Naive B cell (primary cell): Measurements from ENCODE around the gene FGFR2. TPM values are rescaled to one million over a fixed set of nuclear protein-coding genes. Genes with fewer than 3 reads are reported as not detected.
A peak's percentile ranks its signal among the peaks of the same experiment; 100 is the strongest.

ENCODE experiments used
- ATAC-seq, 2 donors: fragments of 150-1000 bp; cut with Tn5 transposase; 2 replicates each; pipeline ENCODE4 v1.10.0; 2021; ENCODE audit warnings: low read depth in 2 of 2, mild to moderate bottlenecking in 2 of 2, moderate library complexity in 2 of 2
- DNase-seq: peaks from one replicate; pipeline ENCODE4 v3.0.0; 2022
- H3K27ac Mint-ChIP-seq, 6 donors: one replicate each; pipeline ENCODE4 v1.8.0; 2020 to 2022; ENCODE audit warnings: mild to moderate bottlenecking in 6 of 6, mixed read lengths in 6 of 6, moderate library complexity in 5 of 6, inconsistent platforms in 2 of 6
- H3K27me3 Mint-ChIP-seq, 3 donors: one replicate each; pipeline ENCODE4 v1.8.0; 2021 to 2022; ENCODE audit warnings: mixed read lengths in 3 of 3, mild to moderate bottlenecking in 1 of 3
- H3K36me3 Mint-ChIP-seq, 2 donors: one replicate each; pipeline ENCODE4 v1.8.0; 2020 to 2022; ENCODE audit warnings: mixed read lengths in 2 of 2, inconsistent platforms in 1 of 2, mild to moderate bottlenecking in 1 of 2
- H3K4me1 Mint-ChIP-seq, 3 donors: one replicate each; pipeline ENCODE4 v1.8.0; 2020 to 2022; ENCODE audit warnings: mixed read lengths in 3 of 3, inconsistent platforms in 1 of 3, mild to moderate bottlenecking in 1 of 3, moderate library complexity in 1 of 3
- H3K4me3 Mint-ChIP-seq, 8 donors: one replicate each; pipeline ENCODE4 v1.8.0; 2020 to 2022; ENCODE audit warnings: mild to moderate bottlenecking in 8 of 8, mixed read lengths in 8 of 8, moderate library complexity in 8 of 8, inconsistent platforms in 2 of 8
- H3K9me3 Mint-ChIP-seq, 7 donors: one replicate each; pipeline ENCODE4 v1.8.0; 2020 to 2022; ENCODE audit warnings: mixed read lengths in 7 of 7, mild to moderate bottlenecking in 5 of 7, inconsistent platforms in 2 of 7, moderate library complexity in 1 of 7
- polyA plus RNA-seq, 6 donors: library from polyadenylated mRNA; unstranded; fragments of 300-500 nt; fragmentation: Illumina TruSeq; gene quantifications; one replicate each; pipeline ENCODE4 v1.2.3, GENCODE V29; 2021; ENCODE audit warnings: low read depth in 6 of 6

The FGFR2 gene
- not detected for polyA plus RNA-seq

DNA sequence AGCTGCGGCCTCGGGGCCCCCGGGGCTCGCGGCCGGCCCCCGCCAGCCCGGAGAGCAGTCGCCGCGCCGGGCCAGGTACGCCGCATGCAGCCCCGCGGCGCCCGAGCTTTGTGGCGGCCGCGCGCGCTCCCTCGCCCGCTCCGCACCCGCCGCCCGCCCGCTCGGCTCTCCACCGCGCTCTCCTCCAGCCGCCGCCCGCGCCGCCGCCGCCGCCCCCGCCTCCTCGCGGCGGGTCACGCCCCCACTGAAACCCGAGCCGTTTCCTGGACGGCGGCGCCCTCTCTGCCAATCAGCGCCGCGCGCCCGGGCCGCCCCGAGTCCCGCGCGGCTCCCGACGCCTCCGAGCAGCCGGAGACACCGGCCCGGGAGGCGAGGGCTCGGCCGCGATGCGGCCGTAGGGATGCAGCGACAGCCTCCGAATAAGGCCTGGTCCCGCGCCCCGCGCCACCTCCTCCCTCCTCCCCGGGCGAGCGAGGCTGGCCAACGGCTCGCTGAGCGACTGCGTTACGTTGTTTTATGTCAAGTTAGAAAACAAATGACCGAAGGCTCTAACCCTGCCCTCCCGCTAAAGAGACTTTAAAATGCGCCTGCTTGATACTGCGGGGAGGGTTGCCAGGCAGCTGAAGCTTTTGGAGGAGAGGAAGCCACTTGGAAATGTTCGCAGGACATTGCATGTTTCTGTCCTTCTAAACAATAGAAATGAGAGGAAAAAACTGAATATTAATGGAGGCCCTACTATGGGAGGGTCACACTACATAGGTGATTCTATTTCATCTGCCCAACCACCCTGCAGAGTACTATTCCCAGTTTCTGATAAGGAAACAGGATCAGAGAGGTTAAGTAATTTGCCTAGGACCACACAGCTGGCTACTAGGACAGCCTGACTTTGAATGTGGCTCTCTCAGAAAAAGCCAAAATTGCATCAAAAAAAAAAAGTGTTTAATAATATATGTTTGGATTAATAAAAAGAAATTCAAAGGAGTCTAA is at the start of gene FGFR2:
Gene FGFR2, minus strand, starts transcription at position 182 of the 987 bp plus-strand sequence. CDS start 4,627 bp downstream, outside the sequence.
- DNase-seq (no peak), ATAC-seq (no peak)
- Mint-ChIP-seq H3K4me1 (peaks cover 0 to 7% (median 5%) of the 10 kb centered on the region in 3 donors), H3K9me3 (peaks cover 0 to 5% (median 0%) of the 10 kb centered on the region in 7 donors), H3K4me3 (peak within 1 kb of the TSS in 4 of 8 donors; percentile 12 to 79 (median 44)), H3K27me3 (peaks cover 34 to 48% (median 37%) of the 10 kb centered on the region in 3 donors), H3K27ac (no peak within 1 kb of the TSS), H3K36me3 (peaks cover 0 to 7% of the 10 kb centered on the region in 2 donors)

GRCh38 chr10:121647401-121647800 is 49.2 kb upstream of the FGFR2 start:
- Mint-ChIP-seq H3K36me3 (no peaks in the 10 kb centered on the region), H3K9me3 (peaks cover 0 to 5% (median under 1%) of the 10 kb centered on the region in 7 donors), H3K4me3 (no peak overlapping the region), H3K27me3 (peaks cover 0 to 11% (median 8%) of the 10 kb centered on the region in 3 donors), H3K27ac (no peak overlapping the region), H3K4me1 (no peaks in the 10 kb centered on the region)
- no peak for ATAC-seq
- no peak for DNase-seq

DNA sequence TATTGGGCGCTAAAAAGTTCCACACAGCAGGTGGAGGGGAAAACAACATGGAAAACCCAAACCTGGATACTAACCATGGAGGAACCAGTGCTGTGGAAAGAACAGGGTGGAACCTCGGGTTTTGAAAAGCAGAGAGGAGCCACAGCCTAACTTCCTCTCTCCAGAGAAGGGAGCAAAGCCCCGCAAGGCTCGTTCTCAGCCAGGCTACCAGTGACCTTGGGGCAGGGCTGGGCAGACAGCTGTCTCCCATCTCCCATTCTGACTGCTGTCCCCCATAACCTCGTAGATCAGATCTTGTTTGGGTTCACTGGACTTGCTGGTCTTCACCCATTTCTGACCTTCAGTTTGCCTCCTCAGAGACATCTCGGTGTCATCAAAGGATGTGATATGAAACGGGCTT is 47.5 kb upstream of the FGFR2 start:
- H3K27ac Mint-ChIP-seq, result no peak overlapping the region
- H3K27me3 Mint-ChIP-seq, result peaks cover 0 to 11% (median 8%) of the 10 kb centered on the region in 3 donors
- H3K36me3 Mint-ChIP-seq, result peaks cover 0 to 8% of the 10 kb centered on the region in 2 donors
- H3K9me3 Mint-ChIP-seq, result peaks cover 4 to 14% (median 7%) of the 10 kb centered on the region in 7 donors
- no peaks in the 10 kb centered on the region for H3K4me1 Mint-ChIP-seq
- no peak overlapping the region for H3K4me3 Mint-ChIP-seq
- DNase-seq (no peak), ATAC-seq (no peak)

DNA sequence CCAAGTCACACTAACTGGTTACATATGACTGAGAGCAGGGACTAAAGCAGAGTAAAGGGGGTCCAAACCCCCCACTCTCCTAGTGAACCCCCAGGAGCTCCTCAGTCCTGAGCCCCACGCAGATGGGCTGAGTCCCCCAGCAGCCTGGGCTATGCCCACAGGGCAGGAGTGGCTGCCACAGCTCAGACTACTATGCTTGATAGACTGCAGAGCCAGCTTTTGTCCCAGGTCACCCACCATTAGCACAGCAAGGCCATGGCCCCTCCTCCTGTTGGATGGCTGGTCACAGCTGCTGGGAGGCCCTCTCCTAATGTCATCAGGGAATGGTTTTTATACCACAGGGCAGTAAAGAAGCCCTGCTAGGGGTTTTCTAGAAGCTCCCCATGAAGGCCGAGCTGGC is 46.3 kb upstream of the FGFR2 start:
- no peak overlapping the region for H3K4me3 Mint-ChIP-seq
- DNase-seq (no peak), ATAC-seq (no peak)
- H3K36me3 Mint-ChIP-seq, result peaks cover 0 to 8% of the 10 kb centered on the region in 2 donors
- no peaks in the 10 kb centered on the region for H3K4me1 Mint-ChIP-seq
- peaks cover 4 to 19% (median 8%) of the 10 kb centered on the region in 7 donors for H3K9me3 Mint-ChIP-seq
- no peak overlapping the region for H3K27ac Mint-ChIP-seq
- H3K27me3 Mint-ChIP-seq, result peaks cover 0 to 11% (median 8%) of the 10 kb centered on the region in 3 donors

- no peak for DNase-seq
- H3K27me3 Mint-ChIP-seq, result peaks cover 0 to 5% (median 0%) of the 10 kb centered on the region in 3 donors
- H3K27ac Mint-ChIP-seq, result no peak overlapping the region
- peaks cover 7 to 38% (median 16%) of the 10 kb centered on the region in 7 donors for H3K9me3 Mint-ChIP-seq
- peaks cover 0 to 8% of the 10 kb centered on the region in 2 donors for H3K36me3 Mint-ChIP-seq
- H3K4me3 Mint-ChIP-seq, result peak overlapping the region in 1 of 8 donors; percentile 24
- H3K4me1 Mint-ChIP-seq, result no peaks in the 10 kb centered on the region
- ATAC-seq, result no peak
Observed at GRCh38 chr10:121640266-121640665, 42.0 kb upstream of the FGFR2 start.

- Mint-ChIP-seq H3K27ac (no peak overlapping the region), H3K4me1 (no peaks in the 10 kb centered on the region), H3K4me3 (no peak overlapping the region)
Observed at GRCh38 chr10:121639416-121639815, 41.2 kb upstream of the FGFR2 start.

DNA sequence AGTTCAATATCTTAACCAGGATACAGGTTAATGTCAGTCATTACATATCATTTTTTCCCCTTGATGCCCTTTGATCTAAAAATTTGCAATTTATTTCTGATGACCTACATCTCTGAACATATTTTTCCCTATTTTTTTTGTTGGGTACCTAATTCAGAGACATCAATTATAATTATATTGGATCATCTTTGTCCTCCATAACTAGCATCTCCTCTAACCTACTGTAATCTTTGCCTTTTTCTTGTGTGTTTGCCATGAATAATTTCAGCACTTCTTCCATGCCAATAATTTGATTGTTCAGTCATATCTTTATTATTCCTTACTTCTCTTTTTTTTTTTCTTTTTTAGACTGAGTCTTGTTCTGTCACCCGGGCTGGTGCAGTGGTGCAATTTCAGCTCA is 39.2 kb upstream of the FGFR2 start:
- Mint-ChIP-seq H3K27ac (peak overlapping the region in 1 of 6 donors; percentile 62), H3K9me3 (peaks cover 7 to 38% (median 13%) of the 10 kb centered on the region in 7 donors), H3K4me3 (no peak overlapping the region), H3K4me1 (no peaks in the 10 kb centered on the region), H3K27me3 (no peaks in the 10 kb centered on the region), H3K36me3 (peaks cover 0 to 8% of the 10 kb centered on the region in 2 donors)
- ATAC-seq, result no peak
- no peak for DNase-seq

More at GRCh38 chr10:121639416-121639815, 41.2 kb upstream of the FGFR2 start:
- peaks cover 0 to 8% of the 10 kb centered on the region in 2 donors for H3K36me3 Mint-ChIP-seq
- ATAC-seq (no peak), DNase-seq (no peak)
- peaks cover 7 to 38% (median 13%) of the 10 kb centered on the region in 7 donors for H3K9me3 Mint-ChIP-seq
- H3K27me3 Mint-ChIP-seq, result peaks cover 0 to 5% (median 0%) of the 10 kb centered on the region in 3 donors

GRCh38 chr10:121633056-121633455 is 34.8 kb upstream of the FGFR2 start:
- Mint-ChIP-seq H3K9me3 (peaks cover 0 to 15% (median 7%) of the 10 kb centered on the region in 7 donors), H3K27me3 (no peaks in the 10 kb centered on the region), H3K4me1 (no peaks in the 10 kb centered on the region), H3K36me3 (no peaks in the 10 kb centered on the region), H3K27ac (no peak overlapping the region), H3K4me3 (no peak overlapping the region)
- no peak for ATAC-seq
- DNase-seq, result no peak

DNA sequence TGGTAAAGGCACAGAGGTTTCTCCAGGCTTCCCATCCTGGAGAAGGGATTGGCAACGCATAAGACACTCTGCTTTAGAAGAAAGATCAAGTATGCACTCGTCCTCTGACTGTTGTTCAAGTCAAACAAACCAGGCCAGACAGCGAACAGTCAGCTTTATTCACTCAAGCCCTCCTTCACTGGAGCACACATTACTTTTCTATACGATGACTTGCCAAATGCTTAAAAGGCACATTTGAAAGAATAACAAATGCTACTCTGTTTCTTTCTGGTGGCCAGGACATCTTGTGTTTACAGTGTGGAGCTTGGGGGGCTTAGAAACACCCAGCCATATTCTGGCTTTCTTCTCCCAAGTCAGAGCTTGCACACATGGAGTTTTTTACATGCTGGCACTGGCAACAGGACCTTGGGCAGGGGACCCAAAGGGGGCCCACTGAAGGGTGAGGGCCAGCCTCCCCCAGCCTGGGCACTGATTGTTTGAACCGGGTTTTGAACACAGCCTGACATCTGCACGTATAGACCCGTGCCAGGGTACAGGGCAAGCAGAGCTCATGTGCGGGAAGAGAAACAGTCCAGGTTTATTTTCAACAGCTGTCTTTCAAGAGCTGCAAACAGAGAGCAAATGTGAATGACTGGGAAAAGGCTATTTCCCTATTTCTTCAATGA is 33.3 kb upstream of the FGFR2 start:
- Mint-ChIP-seq H3K27ac (no peak overlapping the region), H3K4me1 (no peaks in the 10 kb centered on the region), H3K9me3 (peaks cover 0 to 2% (median 0%) of the 10 kb centered on the region in 7 donors), H3K27me3 (no peaks in the 10 kb centered on the region), H3K4me3 (no peak overlapping the region), H3K36me3 (no peaks in the 10 kb centered on the region)
- DNase-seq (no peak), ATAC-seq (no peak)

GRCh38 chr10:121628859-121629258 is 30.6 kb upstream of the FGFR2 start:
- DNase-seq (no peak), ATAC-seq (no peak)
- Mint-ChIP-seq H3K4me3 (no peak overlapping the region), H3K36me3 (no peaks in the 10 kb centered on the region), H3K27me3 (no peaks in the 10 kb centered on the region), H3K27ac (no peak overlapping the region), H3K9me3 (peaks cover 0 to 2% (median 0%) of the 10 kb centered on the region in 7 donors), H3K4me1 (no peaks in the 10 kb centered on the region)

DNA sequence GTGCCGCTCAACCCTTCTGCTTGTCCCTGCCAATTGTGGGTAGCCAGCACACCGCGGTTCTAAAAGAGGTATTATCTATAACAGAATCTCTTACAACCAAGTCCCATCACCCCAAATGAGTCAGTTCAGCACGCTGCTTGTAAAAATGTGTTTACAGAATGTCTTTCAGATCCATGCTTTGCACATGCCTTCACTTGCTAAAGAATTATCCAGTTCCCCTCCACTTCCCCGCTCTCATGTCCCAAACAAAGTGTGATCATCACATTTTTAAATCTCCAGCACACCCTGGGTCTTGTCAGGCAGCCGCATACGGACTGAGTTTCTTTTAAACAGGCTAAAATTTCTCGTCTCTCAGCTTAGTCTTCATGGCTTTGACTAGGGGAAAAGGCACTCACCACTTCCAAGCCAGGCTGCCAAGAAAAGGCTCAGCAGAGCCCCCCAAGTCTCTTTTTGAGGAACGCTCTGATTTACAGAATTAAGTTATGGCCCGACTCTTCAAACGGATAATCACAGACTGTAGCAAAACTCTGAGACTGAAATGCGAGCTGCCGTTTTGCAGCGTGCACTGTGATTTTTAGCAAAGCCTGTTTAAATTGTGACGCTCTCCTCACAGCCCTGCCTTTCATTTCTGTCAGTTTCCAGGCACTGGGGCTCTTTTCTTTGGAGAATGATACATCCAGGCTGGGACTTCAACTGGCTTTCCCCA is 29.8 kb upstream of the FGFR2 start:
- Mint-ChIP-seq H3K9me3 (peaks cover 0 to 2% (median 0%) of the 10 kb centered on the region in 7 donors), H3K4me1 (no peaks in the 10 kb centered on the region), H3K4me3 (no peak overlapping the region), H3K27ac (no peak overlapping the region), H3K36me3 (no peaks in the 10 kb centered on the region), H3K27me3 (no peaks in the 10 kb centered on the region)
- ATAC-seq, result no peak
- DNase-seq, result no peak

- H3K4me3 Mint-ChIP-seq, result no peak overlapping the region
Observed at GRCh38 chr10:121624836-121625486, 26.7 kb upstream of the FGFR2 start.

More at GRCh38 chr10:121624836-121625486, 26.7 kb upstream of the FGFR2 start:
- Mint-ChIP-seq H3K9me3 (peaks cover 0 to 5% (median 0%) of the 10 kb centered on the region in 7 donors), H3K36me3 (no peaks in the 10 kb centered on the region), H3K27me3 (peaks cover 0 to 4% (median 0%) of the 10 kb centered on the region in 3 donors), H3K4me1 (no peaks in the 10 kb centered on the region), H3K27ac (peak overlapping the region in 1 of 6 donors; percentile 79)
- no peak for DNase-seq
- no peak for ATAC-seq
